Activated naive CD4-positive, alpha-beta T cell treated with anti-CD3 and anti-CD28 coated beads, Interleukin-2, amount 50 U/mL, for 72 hours (primary cell): Measurements from ENCODE around the gene CCDC124. TPM values are rescaled to one million over a fixed set of nuclear protein-coding genes. Genes with fewer than 3 reads are reported as not detected.
"Not testable (repeated sequence)": the region's sequence is repeated elsewhere in the genome, so short reads cannot be mapped to it uniquely, and the experiment has no call there.

Source experiments
- ATAC-seq, 2 donors: fragments of 150-1000 bp; cut with Tn5 transposase; 2 replicates each; pipeline ENCODE4 v1.10.0; 2021; ENCODE audit warnings: mild to moderate bottlenecking in 2 of 2, moderate library complexity in 2 of 2
- DNase-seq, 2 donors: peaks; one replicate each; pipeline ENCODE4 v3.0.0; 2021 to 2022; ENCODE audit warnings: low spot score in 2 of 2
- H3K27ac Mint-ChIP-seq, 2 donors: one replicate each; pipeline ENCODE4 v1.8.0; 2022; ENCODE audit warnings: mild to moderate bottlenecking in 2 of 2, mixed read lengths in 2 of 2
- H3K36me3 Mint-ChIP-seq, 2 donors: one replicate each; pipeline ENCODE4 v1.8.0; 2022; ENCODE audit warnings: mixed read lengths in 2 of 2
- H3K9me3 Mint-ChIP-seq, 2 donors: one replicate each; pipeline ENCODE4 v1.8.0; 2022; ENCODE audit warnings: mixed read lengths in 2 of 2
- total RNA-seq, 2 donors: library from RNA; stranded (reverse); gene quantifications; one replicate each; pipeline ENCODE4 v1.2.3, GENCODE V29; 2022

Gene CCDC124
- total RNA-seq, 2 donors from 2014 or later, result 66.4 to 80.8 TPM

- ATAC-seq, result peak in 1 of 2 donors; percentile 51
- Mint-ChIP-seq H3K27ac (no peak within 1 kb of the TSS), H3K9me3 (no peaks in the 10 kb centered on the region), H3K36me3 (no peaks in the 10 kb centered on the region)
- no peak for DNase-seq
These were observed 33.9 kb downstream of the CCDC124 start, which contains the start of gene KCNN1 for GRCh38 chr19:17966550-17967256. KCNN1 (plus strand) TSS chr19:17967107; CDS start chr19:17973889, 6,782 bp downstream.

DNA sequence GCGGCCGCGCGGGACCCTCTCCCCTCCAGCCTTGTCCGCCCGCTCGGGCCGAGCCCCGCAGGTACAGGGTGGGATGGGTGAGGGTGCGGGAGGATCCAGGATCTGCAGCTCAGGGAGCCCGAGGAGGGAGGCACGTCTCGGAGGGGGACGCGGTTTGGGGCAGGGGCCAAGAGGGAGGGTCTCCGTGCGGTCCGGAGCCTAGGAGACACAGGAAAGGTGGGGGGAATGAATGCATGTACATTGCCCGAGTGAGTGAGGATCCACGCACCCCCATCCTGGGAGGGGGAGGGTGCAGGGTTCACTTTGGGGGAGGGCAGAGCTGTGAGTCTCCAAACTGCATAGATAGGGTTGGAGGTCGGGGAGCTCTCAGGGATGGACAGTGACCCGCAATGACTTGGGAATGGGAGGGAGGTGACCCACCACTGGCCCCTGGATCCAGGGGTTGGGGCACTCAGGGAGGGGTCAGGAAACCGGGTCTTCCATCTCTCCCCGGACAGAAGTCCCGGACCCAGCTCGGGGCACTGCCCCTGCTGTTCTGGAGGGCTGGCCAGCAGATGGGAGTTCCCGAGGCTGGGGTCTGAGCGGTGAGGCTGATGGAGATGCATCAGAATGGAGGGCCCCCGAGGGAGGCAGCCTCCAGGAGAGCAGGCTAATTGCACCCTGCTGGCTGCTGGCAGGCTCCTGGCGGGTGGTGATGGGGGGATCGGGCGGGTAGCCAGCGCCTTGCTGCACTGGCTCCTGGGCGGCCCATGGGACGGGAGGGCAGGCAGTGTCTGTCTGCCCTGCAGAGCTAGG is 34.6 kb downstream of the CCDC124 start:
- Mint-ChIP-seq H3K9me3 (no peaks in the 10 kb centered on the region), H3K27ac (no peak overlapping the region), H3K36me3 (no peaks in the 10 kb centered on the region)
- ATAC-seq (peak in 1 of 2 donors; percentile 9), DNase-seq (no peak)

- no peaks in the 10 kb centered on the region for H3K9me3 Mint-ChIP-seq
- DNase-seq, result no peak
- ATAC-seq, result no peak
- no peak overlapping the region for H3K27ac Mint-ChIP-seq
- no peaks in the 10 kb centered on the region for H3K36me3 Mint-ChIP-seq
These were observed 35.5 kb downstream of the CCDC124 start for GRCh38 chr19:17968362-17968761.

- no peak overlapping the region for H3K27ac Mint-ChIP-seq
- no peaks in the 10 kb centered on the region for H3K36me3 Mint-ChIP-seq
- DNase-seq (no peak), ATAC-seq (no peak)
- H3K9me3 Mint-ChIP-seq, result no peaks in the 10 kb centered on the region
These were observed 36.4 kb downstream of the CCDC124 start for GRCh38 chr19:17969096-17969792.

- Mint-ChIP-seq H3K9me3 (no peaks in the 10 kb centered on the region), H3K27ac (no peak overlapping the region), H3K36me3 (no peaks in the 10 kb centered on the region)
- DNase-seq, result no peak
- ATAC-seq, result no peak
These were observed 39.4 kb downstream of the CCDC124 start for GRCh38 chr19:17972230-17972629.

DNA sequence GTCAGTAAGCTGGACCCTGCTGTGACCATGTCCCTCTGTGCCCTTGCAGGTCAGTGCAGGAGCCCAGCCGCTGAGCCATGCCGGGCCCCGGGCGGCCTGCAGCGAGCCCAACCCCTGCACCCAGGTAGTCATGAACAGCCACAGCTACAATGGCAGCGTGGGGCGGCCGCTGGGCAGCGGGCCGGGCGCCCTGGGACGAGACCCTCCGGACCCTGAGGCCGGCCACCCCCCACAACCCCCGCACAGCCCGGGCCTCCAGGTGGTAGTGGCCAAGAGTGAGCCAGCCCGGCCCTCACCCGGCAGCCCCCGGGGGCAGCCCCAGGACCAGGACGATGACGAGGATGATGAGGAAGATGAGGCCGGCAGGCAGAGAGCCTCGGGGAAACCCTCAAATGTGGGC is 40.9 kb downstream of the CCDC124 start:
- H3K9me3 Mint-ChIP-seq, result no peaks in the 10 kb centered on the region
- H3K27ac Mint-ChIP-seq, result no peak overlapping the region
- ATAC-seq, result no peak
- no peaks in the 10 kb centered on the region for H3K36me3 Mint-ChIP-seq
- no peak for DNase-seq

- ATAC-seq (no peak), DNase-seq (no peak)
- no peak overlapping the region for H3K27ac Mint-ChIP-seq
- no peaks in the 10 kb centered on the region for H3K36me3 Mint-ChIP-seq
- no peaks in the 10 kb centered on the region for H3K9me3 Mint-ChIP-seq
These were observed 41.7 kb downstream of the CCDC124 start for GRCh38 chr19:17974551-17974950.

DNA sequence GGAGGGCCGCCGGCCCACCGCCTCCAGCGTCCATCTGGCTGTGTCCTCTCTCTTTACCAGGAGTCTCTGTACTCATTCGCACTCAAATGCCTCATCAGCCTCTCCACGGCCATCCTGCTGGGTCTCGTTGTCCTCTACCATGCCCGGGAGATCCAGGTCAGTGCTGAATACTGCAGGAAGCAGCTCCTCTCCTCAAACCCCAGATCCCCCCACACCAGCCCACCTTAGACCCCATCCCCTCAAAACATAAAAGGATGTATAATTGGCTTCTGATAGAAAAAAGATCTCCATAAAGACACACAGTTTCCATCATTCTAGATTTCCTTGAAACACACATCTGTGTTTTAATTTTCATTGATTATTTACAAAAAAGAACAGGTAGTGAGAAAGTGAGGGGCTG is 42.2 kb downstream of the CCDC124 start:
- Mint-ChIP-seq H3K36me3 (no peaks in the 10 kb centered on the region), H3K9me3 (no peaks in the 10 kb centered on the region), H3K27ac (no peak overlapping the region)
- DNase-seq (no peak), ATAC-seq (no peak)

GRCh38 chr19:17977021-17977420 is 44.2 kb downstream of the CCDC124 start:
- ATAC-seq (no peak), DNase-seq (no peak)
- H3K36me3 Mint-ChIP-seq, result no peaks in the 10 kb centered on the region
- H3K27ac Mint-ChIP-seq, result no peak overlapping the region
- H3K9me3 Mint-ChIP-seq, result no peaks in the 10 kb centered on the region

- no peak overlapping the region for H3K27ac Mint-ChIP-seq
- ATAC-seq, result no peak
- DNase-seq, result no peak
- H3K36me3 Mint-ChIP-seq, result no peaks in the 10 kb centered on the region
- no peaks in the 10 kb centered on the region for H3K9me3 Mint-ChIP-seq
These were observed 44.7 kb downstream of the CCDC124 start for GRCh38 chr19:17977488-17977887.

- no peaks in the 10 kb centered on the region for H3K9me3 Mint-ChIP-seq
- H3K27ac Mint-ChIP-seq, result no peak overlapping the region
- no peak for DNase-seq
- no peaks in the 10 kb centered on the region for H3K36me3 Mint-ChIP-seq
- no peak for ATAC-seq
These were observed 48.8 kb downstream of the CCDC124 start for GRCh38 chr19:17981611-17982010.

DNA sequence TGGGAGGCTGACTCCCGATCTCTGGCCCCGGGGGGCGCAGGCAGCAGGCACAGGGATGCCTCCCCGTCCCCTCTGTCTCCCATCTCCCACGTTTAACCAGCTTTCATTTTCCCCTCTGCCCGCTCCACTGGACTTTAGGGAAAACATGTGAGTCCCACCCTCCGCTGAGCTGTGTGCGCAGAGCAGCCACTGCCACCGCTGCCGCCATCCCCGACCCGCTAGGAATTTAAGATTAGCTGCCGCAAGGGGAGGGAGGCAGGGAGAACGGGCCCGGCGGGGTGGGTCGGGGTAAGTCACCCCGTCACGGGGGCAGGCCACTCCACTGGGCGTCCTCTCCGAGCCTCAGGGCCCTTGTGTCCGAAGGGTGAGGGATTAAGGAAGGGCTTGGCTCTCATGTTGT is 49.6 kb downstream of the CCDC124 start:
- Mint-ChIP-seq H3K9me3 (no peaks in the 10 kb centered on the region), H3K36me3 (no peaks in the 10 kb centered on the region), H3K27ac (no peak overlapping the region)
- ATAC-seq (no peak), DNase-seq (no peak)

DNA sequence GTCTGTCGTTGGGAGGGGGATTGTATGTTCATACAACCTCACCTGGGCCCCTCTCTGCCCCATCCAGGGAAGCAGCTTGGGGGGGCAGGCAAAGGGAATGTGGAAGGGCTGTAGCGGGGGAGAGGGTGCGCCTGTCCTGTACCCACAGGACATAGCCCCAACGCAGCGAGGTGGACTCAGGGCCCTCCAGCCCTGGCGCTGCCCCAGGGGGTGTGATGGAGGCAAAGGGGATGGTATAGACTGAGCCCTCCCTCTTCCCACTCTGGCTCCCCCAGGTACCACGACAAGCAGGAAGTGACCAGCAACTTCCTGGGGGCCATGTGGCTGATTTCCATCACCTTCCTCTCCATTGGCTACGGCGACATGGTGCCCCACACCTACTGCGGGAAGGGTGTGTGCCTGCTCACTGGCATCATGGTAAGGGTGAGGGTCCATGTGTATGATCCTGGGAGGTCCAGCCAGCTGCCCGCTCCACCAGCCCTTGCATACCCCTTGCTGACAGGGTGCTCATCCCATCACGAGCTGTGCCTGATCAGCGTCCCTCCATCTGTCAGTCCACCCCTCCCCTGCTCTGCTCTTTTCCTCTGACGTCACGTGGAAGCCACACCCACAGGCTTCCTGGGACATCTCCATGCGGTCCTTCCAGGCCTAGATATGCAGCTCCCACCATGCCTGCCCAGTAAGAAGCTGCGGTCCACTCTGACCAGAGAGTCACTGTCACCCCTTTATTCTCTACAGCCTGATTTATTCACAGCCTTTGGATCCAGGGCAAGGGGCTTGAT is 52.4 kb downstream of the CCDC124 start:
- ATAC-seq (no peak), DNase-seq (no peak)
- no peaks in the 10 kb centered on the region for H3K36me3 Mint-ChIP-seq
- H3K27ac Mint-ChIP-seq, result no peak overlapping the region
- H3K9me3 Mint-ChIP-seq, result no peaks in the 10 kb centered on the region

GRCh38 chr19:17986569-17986968 is 53.8 kb downstream of the CCDC124 start:
- ATAC-seq, H3K36me3 Mint-ChIP-seq, DNase-seq, H3K27ac Mint-ChIP-seq, H3K9me3 Mint-ChIP-seq: not testable (repeated sequence)

- H3K9me3 Mint-ChIP-seq, result no peaks in the 10 kb centered on the region
- no peaks in the 10 kb centered on the region for H3K36me3 Mint-ChIP-seq
- ATAC-seq (no peak), DNase-seq (no peak)
- H3K27ac Mint-ChIP-seq, result no peak overlapping the region
These were observed 55.3 kb downstream of the CCDC124 start for GRCh38 chr19:17988161-17988560.

GRCh38 chr19:17989425-17990094 is 56.7 kb downstream of the CCDC124 start:
- ATAC-seq, result no peak
- no peak for DNase-seq
- Mint-ChIP-seq H3K27ac (no peak overlapping the region), H3K9me3 (no peaks in the 10 kb centered on the region), H3K36me3 (no peaks in the 10 kb centered on the region)
